HG03097 (cell line): ENCODE measurements around the gene NDOR1.

Source experiments
- ATAC-seq: cut with Tn5 transposase; IDR thresholded peaks from one replicate; pipeline ENCODE4 v1.9.1; 2021; ENCODE audit not compliant: unreplicated experiment, low FRiP score

The NDOR1 gene

DNA sequence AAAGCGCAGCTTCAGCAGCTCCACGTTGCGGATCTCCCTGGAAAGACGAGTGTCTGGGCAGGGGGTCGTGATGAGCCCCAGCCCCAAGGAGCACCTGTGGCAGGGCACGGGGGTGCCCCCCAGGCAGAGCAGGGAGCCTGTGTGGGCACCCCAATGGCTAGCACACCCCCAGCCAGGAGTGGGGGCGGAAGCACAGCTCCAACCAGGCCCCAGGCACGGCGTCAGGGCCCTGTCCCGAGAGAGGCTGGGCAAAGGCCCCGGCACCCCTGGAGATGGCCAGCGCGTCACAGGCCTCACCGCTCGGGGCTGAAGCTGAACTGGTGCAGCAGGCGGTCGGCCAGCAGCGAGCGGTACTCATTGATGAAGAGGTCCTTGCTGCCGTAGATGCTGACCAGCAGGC, 25.0 kb upstream of the NDOR1 start:
- ATAC-seq = no peak

DNA sequence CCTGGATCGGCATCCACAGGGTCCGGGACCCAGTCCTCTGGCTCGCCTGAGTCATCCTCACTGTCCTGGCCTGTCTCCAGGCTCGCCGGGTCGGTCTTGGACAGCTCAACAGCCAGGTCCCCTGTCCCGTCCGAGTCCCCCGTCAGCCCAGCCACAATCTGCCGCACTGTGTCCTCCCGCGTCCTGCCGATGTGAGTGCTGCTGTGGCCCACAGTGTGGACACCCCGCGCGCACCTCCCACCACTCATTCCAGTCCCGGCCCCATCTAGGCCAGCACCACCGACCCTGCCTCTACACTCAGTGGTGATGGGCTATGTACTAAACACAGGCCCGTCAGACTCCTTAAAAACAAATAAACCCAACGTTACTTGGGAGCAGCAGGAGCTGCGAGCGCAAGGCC, 23.8 kb upstream of the NDOR1 start:
- ATAC-seq = no peak

DNA sequence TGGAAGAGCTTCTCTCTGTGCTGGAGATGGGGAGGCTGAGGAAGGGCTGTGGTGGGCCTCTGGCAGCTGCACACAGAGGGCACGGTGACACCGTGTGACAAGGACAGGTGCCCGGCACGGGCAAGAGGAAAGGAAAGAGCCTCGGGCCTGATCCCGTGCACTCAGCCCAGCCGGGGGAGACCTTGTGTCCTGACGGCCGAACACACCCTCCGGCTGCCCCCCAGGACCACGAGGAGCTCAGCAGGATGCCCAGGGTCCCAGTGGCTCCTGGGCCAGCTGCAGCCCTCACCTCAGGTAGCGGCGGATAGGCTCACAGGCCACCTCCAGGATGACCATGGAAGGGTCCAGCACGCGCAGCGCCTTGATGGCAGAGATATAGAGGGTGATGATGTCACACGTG, 22.7 kb upstream of the NDOR1 start:
- ATAC-seq = no peak

DNA sequence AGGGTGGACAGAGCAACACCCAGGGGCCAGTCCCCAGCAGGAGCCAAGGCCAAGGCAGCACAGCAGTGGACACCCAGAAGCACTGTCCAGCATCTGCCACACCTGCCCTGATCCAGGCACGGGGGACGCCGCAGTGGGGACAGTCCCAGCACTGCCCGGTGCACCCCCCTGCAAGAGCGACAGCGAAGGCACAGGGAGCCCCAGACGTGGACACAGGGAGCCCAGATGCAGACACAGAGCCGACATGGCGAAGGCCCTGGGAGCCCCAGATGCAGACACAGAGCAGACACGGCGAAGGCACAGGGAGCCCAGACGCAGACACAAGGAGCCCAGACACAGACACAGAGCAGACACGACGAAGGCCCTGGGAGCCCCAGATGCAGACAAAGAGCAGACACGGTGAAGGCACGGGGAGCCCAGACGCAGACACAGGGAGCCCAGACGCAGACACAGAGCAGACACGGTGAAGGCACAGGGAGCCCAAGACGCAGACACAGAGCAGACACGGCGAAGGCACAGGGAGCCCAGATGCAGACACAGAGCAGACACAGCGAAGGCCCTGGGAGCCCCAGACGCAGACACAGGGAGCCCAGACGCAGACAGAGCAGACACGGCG, 21.4 kb upstream of the NDOR1 start:
- no peak for ATAC-seq

DNA sequence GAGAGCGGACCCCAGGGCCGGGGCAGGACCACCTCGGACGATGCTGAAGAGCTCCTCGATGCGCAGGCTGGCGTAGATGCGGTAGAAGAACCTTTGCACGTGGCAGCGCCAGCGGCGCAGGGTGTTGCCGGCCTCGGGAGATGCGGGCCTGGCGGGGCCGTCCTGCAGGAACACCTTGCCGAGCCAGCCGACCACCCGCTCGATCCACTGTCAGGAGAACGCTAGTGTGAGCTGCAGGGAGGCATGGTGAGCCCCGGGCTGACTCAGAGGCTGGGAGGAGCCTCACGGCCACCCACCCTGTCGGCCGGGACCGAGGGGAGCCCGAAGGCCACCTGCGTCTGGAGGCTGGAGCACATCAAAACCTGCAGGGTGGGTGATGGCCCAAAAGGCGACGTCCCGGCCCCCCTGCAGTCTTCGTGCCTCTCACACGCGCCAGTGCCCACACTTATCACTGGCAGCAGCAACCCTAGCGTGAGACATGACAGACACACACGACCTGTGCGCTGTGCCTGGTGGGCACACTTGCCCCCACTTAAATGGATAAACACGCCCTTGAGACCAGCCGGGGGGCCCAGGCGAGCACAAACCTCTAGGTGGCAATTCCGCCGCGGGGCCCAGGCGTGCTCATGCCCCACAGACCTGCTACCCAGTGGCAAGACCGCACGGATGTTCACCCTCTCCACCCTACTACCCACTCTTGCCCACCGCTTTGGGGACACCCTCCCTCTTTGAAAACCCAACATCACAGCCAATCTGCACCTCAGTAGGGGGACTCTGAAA, 20.4 kb upstream of the NDOR1 start:
- no peak for ATAC-seq

DNA sequence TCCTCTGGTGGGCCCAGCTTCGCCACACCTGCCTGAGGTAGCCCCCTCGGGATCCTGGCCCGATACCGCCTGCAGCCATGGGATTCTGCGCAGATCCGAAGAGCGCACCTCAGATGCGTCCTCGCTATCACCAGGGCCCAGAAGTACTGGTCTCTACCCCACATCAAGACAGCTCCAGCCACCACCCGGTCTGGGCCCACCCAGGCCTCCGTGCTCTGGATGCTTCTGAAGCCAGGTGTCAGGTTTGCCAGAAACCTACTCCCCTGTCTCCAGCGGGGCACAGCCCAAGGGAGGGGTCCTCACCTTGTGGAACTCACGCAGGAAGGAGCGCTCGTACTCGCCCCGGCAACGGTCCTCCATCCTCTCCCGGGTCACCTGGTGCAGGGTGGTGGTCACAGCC, 19.6 kb upstream of the NDOR1 start:
- no peak for ATAC-seq

DNA sequence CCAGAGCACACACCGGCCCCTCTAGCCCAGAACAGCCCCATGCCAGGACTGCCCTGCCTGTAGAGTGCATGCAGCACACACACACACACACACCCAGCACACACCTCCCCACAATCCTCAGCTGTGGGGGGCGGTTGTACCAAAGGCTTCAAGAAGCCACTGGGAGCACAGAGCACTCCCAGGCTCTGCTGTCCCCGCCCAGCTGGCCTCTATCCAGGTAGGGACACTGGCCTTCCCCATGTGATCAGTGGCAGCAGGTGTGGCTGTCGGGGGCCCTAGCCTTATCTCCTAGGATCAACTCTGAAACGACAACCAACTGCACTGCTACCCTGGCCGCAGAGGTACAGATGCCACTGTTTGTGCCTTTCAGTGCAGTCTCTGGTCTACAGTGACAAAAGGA, 19.1 kb upstream of the NDOR1 start:
- ATAC-seq = no peak

DNA sequence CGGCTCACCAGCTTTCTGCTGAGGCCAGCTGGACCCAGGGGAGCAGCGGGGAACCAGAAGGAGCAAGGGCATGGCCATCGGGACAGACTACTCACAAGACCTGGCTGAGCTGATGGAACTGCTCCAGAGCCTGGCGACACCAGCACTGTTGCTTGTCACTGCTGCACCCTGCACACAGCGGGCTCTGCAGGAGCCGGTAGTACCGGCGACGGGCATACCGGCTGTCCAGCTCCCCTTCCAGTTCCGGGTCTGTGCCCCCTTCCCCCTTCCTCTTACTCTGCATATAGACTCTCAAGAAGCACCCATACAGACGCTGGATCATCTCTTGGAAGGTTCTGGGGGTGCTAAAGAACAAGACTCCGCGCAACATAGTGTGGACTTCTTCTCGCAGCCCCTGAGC, 18.1 kb upstream of the NDOR1 start:
- no peak for ATAC-seq

DNA sequence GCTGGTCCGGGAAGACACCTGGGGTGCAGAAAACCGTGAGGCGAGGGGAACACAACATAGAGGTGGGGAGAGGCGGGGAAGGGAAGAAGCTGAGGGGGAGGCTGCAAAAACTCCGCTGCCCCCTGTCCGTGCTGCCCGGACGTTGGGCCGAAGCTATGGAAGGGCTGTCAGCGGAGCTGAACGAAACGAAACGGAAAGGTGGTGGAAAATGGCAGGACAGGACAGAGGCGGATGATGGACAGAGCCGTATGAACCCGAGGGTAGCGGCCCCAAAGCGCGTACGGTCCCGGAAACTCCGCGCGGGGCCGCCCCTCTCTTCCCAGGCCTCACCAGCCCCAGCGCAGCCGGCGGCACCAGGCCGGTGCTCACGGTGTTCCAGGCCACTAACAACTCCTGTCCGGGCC, 17.4 kb upstream of the NDOR1 start:
- no peak for ATAC-seq

DNA sequence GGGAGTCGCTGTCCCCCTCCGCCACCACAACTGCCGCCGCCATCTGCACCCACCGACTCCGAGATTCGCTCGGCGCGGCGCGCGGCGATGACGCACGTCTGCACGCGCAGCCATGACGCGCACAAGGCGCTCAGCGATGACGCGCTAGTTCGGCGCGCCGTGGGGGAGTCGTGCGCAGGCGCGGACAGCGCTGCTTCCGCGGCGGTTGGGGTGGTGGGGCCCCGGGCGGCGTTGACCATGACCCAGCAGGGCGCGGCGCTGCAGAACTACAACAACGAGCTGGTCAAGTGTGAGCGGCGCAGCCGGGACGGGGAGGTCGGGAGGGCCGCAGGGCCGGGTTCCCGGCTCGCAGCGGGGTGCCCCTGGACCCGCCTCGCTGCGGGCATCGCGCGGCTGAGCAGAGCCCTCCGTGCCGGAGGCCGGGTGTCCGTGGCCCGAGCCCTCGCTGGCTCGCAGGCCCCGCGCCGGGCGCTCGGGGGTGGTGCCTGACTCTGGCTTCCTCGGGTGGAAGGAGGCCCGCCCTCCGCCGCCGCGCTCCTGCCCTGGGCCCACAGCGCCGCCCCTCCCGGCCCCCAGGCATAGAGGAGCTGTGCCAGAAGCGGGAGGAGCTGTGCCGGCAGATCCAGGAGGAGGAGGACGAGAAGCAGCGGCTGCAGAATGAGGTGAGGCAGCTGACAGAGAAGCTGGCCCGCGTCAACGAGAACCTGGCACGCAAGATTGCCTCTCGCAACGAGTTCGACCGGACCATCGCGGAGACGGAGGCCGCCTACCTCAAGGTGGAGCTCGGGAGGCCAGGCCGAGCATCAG, 16.8 kb upstream of the NDOR1 start, which contains the start of the genes ANAPC2 and SSNA1:
TSS of gene ANAPC2 (minus strand) at position 71 of the 807 bp plus-strand sequence. CDS start at position 43, 28 bp downstream.
TSS of gene SSNA1 (plus strand) at position 187 of the 807 bp plus-strand sequence. CDS start at position 238, 51 bp downstream.
- peak; percentile 68 for ATAC-seq

DNA sequence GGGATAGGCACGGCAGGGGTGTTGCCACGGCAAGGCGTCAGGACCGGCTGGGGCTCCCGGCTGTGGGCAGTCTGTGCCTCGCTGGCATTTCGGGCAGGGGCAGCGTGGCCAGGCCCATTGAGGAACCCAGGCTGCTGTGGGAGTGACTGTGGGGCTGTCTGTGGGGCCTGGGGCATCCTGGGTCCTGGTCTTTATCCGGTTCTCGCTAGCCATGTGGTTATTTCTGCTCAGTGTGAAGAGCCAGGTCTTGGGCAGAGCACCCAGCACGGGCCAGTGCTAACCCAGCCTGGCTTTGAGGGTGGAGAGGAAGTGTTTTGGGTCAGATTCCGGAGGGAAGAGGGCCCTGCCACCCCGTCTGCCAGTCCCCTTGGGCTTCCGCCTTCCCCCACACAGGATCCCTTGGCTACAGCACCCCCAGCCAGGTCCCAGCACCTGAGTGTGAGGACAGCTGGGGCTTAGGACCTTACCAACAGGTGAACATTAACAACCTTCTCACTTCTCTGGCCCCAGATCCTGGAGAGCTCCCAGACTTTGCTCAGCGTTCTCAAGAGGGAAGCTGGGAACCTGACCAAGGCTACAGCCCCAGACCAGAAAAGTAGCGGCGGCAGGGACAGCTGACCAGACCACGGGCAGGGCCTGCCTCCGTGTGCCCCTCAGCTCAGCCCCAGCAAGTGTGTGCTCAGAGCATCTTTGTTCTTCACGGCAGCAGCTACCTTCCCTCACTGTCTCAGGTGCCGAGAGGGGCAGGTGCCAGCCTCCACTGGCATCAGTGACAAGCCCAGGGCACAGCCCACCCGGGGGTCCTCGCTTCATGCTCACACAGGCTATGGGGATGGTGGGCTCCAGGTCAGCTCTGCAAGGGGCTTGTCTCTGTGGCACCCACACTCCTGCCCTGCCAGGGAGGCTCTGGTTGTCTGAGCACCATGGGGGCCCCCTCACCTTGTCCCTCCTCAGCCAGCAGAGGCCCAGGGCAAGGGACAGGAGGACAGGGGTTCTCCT, 15.9 kb upstream of the NDOR1 start:
- ATAC-seq = no peak

DNA sequence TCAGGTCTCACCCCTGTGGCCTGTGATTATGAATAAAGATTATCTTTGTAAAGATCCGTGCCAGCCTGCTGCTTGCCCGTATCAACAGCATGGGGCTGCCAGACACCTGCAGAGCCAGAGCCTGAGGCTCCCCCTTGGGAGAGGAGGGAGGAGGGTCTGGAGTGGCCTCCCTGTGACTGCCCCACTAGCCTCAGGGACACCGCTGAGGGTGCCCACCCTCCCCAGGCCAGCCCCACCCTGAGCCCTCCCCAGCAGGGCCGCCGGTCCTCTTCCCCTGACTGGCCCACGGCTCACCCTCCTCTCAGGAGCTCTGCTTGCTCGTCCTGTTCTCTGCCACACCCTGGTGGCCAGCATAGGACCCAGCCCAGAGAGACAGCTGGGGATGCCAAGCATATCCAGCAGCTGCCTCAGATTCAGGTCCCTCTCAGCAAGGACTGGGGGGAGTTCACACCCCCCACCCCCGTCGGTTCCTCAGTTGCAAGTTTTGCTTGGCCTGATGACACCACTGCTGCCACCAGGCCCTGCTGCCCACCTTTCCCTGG, 15.1 kb upstream of the NDOR1 start:
- ATAC-seq = no peak

DNA sequence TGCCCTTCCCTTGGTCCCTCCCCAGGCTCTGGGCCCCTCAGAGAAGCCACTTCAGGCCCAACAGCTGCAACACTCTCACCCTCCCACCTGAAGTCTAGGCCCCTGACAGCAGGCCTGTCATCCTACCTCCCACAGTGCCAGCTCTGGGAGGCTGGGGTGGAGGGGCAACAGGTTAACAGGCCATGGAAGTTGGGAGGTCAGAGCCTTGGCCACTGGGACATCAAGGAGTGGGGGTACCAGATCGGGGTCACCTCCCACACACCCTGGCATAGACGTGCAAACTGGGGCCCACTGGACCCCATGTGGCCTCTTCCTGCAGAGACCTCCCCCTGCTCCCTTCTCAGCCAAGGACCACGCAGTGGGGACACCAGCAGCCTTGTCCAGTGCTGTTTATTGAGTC, 14.3 kb upstream of the NDOR1 start:
- ATAC-seq = no peak

DNA sequence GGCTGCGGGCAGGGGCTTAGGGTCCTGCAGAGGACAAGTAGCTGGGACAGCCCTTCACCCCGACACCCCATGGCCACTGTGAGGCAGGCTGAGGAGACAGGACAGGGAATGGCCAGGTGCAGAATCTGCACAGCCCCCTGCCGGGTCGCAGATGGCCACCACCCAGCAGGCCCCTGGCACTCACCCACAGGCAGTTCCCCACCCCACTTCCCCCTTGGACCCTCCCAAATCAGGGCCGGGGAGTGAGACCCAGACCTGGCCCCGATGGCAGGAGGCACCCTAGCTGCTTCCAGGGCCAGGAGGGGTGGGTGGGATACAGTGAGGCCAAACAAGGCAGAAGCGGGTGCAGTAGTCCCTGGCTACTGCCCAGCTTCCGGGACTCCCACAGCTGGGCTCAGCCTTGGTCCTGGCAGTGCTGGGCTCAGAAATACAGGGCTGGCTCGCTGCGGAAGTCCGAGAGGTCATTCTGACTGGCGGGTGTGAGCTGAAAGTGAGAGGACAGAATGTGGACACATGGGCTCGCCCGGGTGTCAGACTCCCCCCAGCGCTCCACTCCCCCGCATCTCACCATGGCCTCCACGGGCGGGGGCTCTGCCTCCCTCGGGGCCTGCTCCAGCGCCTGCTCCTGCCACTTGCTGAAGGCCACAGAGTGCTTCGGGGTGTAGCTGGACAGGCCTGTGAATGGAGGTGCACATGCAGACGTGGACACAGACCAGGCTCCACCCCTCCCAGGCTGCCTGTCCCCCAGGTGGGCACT, 13.6 kb upstream of the NDOR1 start:
- no peak for ATAC-seq

DNA sequence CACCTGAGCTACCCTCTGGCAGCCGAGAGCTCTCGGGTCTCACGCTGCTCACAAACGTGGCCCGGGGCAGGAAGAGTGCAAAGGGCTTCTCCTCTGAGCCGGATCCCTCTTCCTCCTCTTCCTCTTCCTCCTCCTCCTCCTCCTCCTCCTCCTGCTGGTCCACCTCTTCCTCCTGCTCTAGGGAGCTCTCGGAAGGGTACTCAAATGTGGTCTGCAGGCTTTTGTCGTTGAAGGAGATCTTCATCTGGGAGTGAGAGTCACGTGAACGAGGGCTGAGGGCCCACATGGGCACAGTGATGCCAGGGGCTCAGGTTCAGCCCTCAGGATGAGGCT, 13.1 kb upstream of the NDOR1 start:
- ATAC-seq = no peak

DNA sequence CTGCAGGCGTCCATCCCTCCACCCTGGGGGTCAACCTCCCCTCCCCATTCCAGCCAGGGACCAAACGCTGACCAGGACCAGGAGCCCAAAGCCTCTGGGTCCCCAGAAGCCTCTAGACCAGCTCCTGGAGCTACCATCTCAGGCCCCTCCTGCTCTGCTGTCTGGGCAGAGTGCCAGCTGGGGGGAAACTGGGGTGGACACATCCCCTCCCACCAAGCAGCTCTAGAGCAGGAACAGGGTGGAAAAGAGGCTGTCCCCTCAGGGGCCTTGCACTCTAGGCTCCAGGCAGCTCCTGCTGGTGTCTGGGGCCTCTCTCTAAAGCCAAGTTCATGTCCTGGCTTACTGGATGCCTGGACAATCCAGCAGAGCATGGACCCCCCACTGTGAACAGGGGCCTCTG, 12.6 kb upstream of the NDOR1 start:
- no peak for ATAC-seq

DNA sequence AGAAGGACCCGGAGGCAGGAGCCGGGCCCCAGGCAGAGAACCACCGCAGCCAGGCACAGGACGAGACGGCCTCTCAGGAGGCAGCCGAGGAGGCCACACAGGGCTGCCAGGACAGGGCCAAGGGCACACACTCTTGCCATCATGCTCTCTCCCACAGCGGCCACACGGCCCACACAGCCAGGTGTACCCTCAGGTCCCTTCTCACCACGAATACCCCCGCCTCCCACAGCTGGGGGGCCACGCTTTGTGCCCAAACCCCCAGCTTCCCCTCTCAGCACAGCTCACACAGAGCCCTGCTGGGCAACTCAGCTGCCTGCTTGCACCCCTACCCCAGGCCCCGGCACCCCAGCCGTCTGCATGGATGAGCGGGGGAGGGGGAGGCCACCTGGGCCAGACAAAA, 11.7 kb upstream of the NDOR1 start:
- ATAC-seq = no peak

DNA sequence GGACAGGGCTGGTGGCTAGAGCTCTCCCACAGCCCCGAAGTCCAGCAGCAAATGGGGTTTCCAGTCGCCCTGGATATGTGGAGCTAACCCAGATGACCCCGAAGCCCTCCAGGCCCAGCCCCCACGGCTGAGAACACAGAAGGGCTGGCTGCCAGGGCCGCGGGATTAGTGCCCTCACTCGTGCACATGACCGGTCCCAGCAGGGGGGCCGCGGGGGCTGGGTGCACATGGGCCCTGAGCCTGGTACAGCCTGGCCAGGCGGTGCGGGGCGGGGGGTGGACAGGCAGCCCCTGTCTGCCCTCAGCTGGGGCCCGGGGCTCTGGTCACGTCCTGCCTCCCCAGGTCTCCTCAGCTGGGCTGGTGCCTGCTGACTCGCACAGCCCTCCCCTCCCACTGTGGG, 11.1 kb upstream of the NDOR1 start:
- no peak for ATAC-seq

DNA sequence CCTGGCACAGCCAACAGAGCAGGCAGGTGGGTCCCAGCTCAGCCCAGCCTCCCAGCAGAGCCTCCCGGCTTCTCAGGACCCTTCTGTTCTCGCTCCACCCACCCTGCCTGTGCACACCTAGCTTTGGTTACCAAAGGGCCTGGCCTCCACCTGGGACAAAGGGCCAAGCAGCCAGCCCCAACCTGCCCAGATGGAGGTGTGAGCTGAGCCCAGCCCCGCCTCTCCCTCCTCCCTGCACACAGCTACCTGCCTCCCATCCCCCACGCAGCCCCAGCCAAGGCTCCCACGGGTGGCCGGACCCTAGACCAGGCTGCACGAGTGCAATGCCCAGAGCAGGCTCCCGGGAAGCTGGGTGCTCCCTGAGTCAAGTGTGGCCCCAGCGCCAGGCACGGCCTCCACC, 10.6 kb upstream of the NDOR1 start:
- no peak for ATAC-seq
